PC-9 (cell line): Measurements from ENCODE around the gene APMAP.

Source experiments
- EZH2 ChIP-seq: fragments of 200-600 bp; sonication (generic); IDR thresholded peaks from 2 replicates; pipeline ENCODE4 v1.8.0; 2017; ENCODE audit warnings: antibody characterized with exemption, low read depth
- TF ChIP-seq, protein P1 (sequence below): fragments of 200-600 bp; sonication (generic); conservative IDR thresholded peaks from 2 replicates; pipeline ENCODE4 v1.6.1; 2017; ENCODE audit warnings: mixed run types, antibody characterized with exemption, mild to moderate bottlenecking, moderate library complexity

GRCh38 chr20:24987244-24987643 is 5.3 kb downstream of the APMAP start:
- TF ChIP-seq, protein P1, sequence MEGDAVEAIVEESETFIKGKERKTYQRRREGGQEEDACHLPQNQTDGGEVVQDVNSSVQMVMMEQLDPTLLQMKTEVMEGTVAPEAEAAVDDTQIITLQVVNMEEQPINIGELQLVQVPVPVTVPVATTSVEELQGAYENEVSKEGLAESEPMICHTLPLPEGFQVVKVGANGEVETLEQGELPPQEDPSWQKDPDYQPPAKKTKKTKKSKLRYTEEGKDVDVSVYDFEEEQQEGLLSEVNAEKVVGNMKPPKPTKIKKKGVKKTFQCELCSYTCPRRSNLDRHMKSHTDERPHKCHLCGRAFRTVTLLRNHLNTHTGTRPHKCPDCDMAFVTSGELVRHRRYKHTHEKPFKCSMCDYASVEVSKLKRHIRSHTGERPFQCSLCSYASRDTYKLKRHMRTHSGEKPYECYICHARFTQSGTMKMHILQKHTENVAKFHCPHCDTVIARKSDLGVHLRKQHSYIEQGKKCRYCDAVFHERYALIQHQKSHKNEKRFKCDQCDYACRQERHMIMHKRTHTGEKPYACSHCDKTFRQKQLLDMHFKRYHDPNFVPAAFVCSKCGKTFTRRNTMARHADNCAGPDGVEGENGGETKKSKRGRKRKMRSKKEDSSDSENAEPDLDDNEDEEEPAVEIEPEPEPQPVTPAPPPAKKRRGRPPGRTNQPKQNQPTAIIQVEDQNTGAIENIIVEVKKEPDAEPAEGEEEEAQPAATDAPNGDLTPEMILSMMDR: no peak
- TF ChIP-seq EZH2: no peak
